DND-41 (cell line): ENCODE measurements around the gene PEMT.

ENCODE experiments used
- ATAC-seq: fragments of 200-7000 bp; cut with Tn5 transposase; 3 replicates; pipeline ENCODE4 v1.9.1; 2021; ENCODE audit warnings: low read depth; ENCODE audit not compliant: insufficient read depth
- DNase-seq: peaks from one replicate; pipeline ENCODE4 v3.0.0-alpha.2; 2020
- H2AFZ ChIP-seq: 2 replicates; pipeline ENCODE4 v1.6.0; 2012; ENCODE audit warnings: low read depth, low read length
- H3K27ac ChIP-seq: 2 replicates; pipeline ENCODE4 v1.5.1; 2012; ENCODE audit warnings: low read length, inconsistent platforms
- H3K27me3 ChIP-seq: fragments of 200-600 bp; sonication (generic); 2 replicates; pipeline ENCODE4 v1.6.0; 2012; ENCODE audit warnings: low read length, mild to moderate bottlenecking, inconsistent platforms; ENCODE audit not compliant: insufficient read depth, poor library complexity
- H3K36me3 ChIP-seq: 2 replicates; pipeline ENCODE4 v1.5.1; 2012; ENCODE audit warnings: low read length, inconsistent platforms; ENCODE audit not compliant: insufficient read depth
- H3K4me1 ChIP-seq: 2 replicates; pipeline ENCODE4 v1.5.1; 2012; ENCODE audit warnings: mild to moderate bottlenecking, low read length; ENCODE audit not compliant: insufficient read depth
- H3K4me2 ChIP-seq: 2 replicates; pipeline ENCODE4 v1.6.0; 2012; ENCODE audit warnings: mild to moderate bottlenecking, moderate library complexity, low read length, inconsistent platforms; ENCODE audit not compliant: insufficient read depth
- H3K4me3 ChIP-seq, 2 experiments: fragments of 200-600 bp in 1 of 2; shearing (Covaris generic) in 1 of 2; 2 replicates each; pipeline ENCODE4 v1.5.1; 2012 to 2016; ENCODE audit warnings: inconsistent platforms in 2 of 2, low read length in 2 of 2, mild to moderate bottlenecking in 2 of 2, low read depth in 1 of 2, moderate library complexity in 1 of 2
- H3K79me2 ChIP-seq: 2 replicates; pipeline ENCODE4 v1.6.0; 2012; ENCODE audit warnings: low read length, inconsistent platforms; ENCODE audit not compliant: insufficient read depth
- H3K9ac ChIP-seq: 2 replicates; pipeline ENCODE4 v1.6.0; 2012; ENCODE audit warnings: low read depth, mild to moderate bottlenecking, inconsistent platforms, low read length, moderate library complexity
- H3K9me3 ChIP-seq: 2 replicates; pipeline ENCODE4 v1.5.1; 2012; ENCODE audit warnings: low read length, moderate library complexity, mild to moderate bottlenecking, inconsistent platforms; ENCODE audit not compliant: insufficient read depth, severe bottlenecking
- H4K20me1 ChIP-seq: 2 replicates; pipeline ENCODE4 v1.6.0; 2012; ENCODE audit warnings: low read length; ENCODE audit not compliant: insufficient read depth
- CTCF ChIP-seq: IDR thresholded peaks from 2 replicates; pipeline ENCODE4 v1.5.1; 2012; ENCODE audit warnings: borderline replicate concordance, low read length, moderate library complexity, mild to moderate bottlenecking; ENCODE audit not compliant: poor library complexity, severe bottlenecking; ENCODE audit errors: extremely low read depth
- EZH2 ChIP-seq: IDR thresholded peaks from 3 replicates; pipeline ENCODE4 v1.6.1; 2012; ENCODE audit warnings: borderline replicate concordance, low read depth, mild to moderate bottlenecking, moderate library complexity, low read length, inconsistent platforms; ENCODE audit not compliant: severe bottlenecking

PEMT gene

GRCh38 chr17:17581509-17581908, 10.0 kb downstream of the PEMT start:
- Histone ChIP-seq H3K27me3 (no peaks in the 10 kb centered on the region), H3K9ac (no peak overlapping the region), H2AFZ (no peak overlapping the region), H3K4me3 (no peak overlapping the region), H3K4me1 (no peaks in the 10 kb centered on the region), H3K9me3 (no peaks in the 10 kb centered on the region), H4K20me1 (no peaks in the 10 kb centered on the region; the same call in 1 of the 2 replicates), H3K36me3 (peaks cover 7% of the 10 kb centered on the region; the same call in 1 of the 2 replicates), H3K79me2 (peaks cover 17% of the 10 kb centered on the region; the same call in 1 of the 2 replicates), H3K27ac (no peak overlapping the region), H3K4me2 (no peak overlapping the region)
- no peak for ATAC-seq
- TF ChIP-seq EZH2 (no peak), CTCF (no peak)
- DNase-seq, result no peak

- DNase-seq, result no peak
- Histone ChIP-seq H3K4me2 (no peak overlapping the region), H3K9me3 (no peaks in the 10 kb centered on the region), H3K27me3 (no peaks in the 10 kb centered on the region), H2AFZ (no peak overlapping the region), H3K4me3 (no peak overlapping the region), H3K4me1 (no peaks in the 10 kb centered on the region), H3K9ac (no peak overlapping the region), H3K79me2 (peaks cover 13% of the 10 kb centered on the region; the same call in 1 of the 2 replicates), H4K20me1 (no peaks in the 10 kb centered on the region; the same call in 1 of the 2 replicates), H3K27ac (peak overlapping the region; percentile 40; the same call in 1 of the 2 replicates), H3K36me3 (peaks cover 11% of the 10 kb centered on the region; the same call in 1 of the 2 replicates)
- ATAC-seq, result no peak
- TF ChIP-seq CTCF (no peak), EZH2 (no peak)
These were observed 10.6 kb downstream of the PEMT start for GRCh38 chr17:17580662-17581470.

GRCh38 chr17:17579691-17580090, 11.8 kb downstream of the PEMT start:
- Histone ChIP-seq H3K9ac (no peak overlapping the region), H3K4me2 (no peak overlapping the region), H3K4me1 (no peaks in the 10 kb centered on the region), H3K79me2 (peaks cover 7% of the 10 kb centered on the region; the same call in 1 of the 2 replicates), H3K36me3 (peaks cover 18% of the 10 kb centered on the region; the same call in 1 of the 2 replicates), H2AFZ (no peak overlapping the region), H3K9me3 (no peaks in the 10 kb centered on the region), H3K27ac (no peak overlapping the region), H3K27me3 (no peaks in the 10 kb centered on the region), H3K4me3 (no peak overlapping the region), H4K20me1 (no peaks in the 10 kb centered on the region; the same call in 1 of the 2 replicates)
- ATAC-seq, result no peak
- DNase-seq, result no peak
- no peak for TF ChIP-seq EZH2
- TF ChIP-seq CTCF, result no peak
